Measurements from ENCODE around the gene HSPA14.

DNA sequence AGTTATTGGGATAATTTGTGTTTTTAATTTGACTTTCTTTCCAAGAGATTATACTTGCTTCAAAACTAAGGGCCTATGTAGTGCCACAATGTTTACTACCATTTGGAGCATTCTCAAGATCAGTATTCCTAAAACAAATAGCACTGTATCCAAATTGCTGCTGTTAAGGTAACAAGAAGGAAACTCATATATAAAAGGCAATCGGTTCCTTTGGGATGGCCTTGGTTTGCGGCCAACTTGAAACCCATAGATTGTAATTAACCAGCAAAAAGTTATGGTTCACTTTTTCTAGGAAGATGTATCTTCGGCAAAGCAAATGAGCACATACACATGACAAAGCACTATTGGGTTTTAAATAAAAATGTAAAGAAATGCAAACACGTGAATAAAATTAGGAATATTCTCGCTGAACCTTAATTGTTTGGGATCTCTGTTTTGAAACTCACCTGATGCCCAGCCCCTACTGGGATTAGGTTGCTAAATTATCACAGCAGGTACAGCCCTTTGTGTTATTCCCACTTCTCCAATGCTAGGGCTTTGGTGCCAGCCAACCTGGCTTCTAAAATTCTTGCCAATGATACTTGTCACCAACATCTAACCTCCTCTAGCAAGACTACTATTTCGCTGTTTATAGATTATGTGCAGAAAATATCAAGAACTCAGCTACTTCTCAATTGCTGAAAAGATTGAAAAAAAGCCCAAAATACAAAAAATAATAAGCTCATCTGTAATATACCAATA is 16.3 kb upstream of the HSPA14 start:
- no peak for TF ChIP-seq EZH2phosphoT487 (IDR thresholded peaks at IDR 0.05; ENCODE audit: insufficient read depth, low read depth)
- no peak for TF ChIP-seq EZH2 (IDR thresholded peaks at IDR 0.05; ENCODE audit: insufficient read depth, poor library complexity, severe bottlenecking)
